GM19023 (cell line): Measurements from ENCODE around the gene BHLHE40.

Experiments
- ATAC-seq: cut with Tn5 transposase; IDR thresholded peaks from one replicate; pipeline ENCODE4 v1.9.1; 2021; ENCODE audit warnings: mild to moderate bottlenecking, moderate library complexity; ENCODE audit not compliant: unreplicated experiment

The BHLHE40 gene

DNA sequence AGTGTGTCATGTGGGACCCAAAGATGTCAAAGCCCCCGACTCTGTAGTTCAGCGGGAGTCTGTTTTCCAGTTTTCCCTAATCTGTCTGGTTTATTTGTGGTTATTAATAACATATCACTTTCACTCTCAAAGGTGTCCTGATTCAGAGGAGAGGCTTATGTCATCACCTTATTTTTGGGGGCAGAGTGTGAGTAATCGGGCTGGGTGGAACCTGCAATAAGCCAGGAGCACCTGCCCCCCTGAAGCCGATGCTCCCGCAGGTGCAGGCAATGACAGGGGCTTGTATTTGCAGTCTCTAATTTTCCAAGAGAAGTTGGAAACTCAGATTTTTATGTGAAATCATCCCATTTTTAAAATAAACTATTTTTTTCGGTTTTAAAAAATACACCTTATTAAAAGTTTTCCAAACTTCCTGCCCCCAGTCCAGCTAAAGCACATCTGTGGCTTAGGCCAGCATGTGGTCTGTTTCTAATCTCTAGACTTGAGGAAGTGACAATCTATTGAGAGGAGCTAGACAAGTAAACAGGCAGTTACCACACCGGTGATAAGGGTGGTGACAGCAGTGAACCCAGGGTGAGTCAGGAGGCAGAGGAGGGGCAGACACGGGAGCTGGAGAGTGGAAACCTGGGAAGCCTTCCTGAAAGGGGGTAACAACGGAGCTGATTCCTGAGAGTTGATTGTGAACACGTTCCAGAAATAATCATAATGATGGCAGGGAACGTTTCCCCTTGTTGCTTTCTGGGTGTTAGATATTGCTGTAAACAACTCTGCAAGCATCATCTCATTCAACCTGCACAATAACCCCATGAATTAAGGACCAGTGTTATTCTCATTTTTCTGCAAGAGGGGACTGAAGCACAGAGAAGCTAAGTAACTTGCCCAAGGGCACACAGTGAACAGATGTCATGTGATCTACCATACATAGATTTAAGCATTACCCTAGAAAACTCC, 37.2 kb downstream of the BHLHE40 start:
- ATAC-seq, result peak; percentile 31

DNA sequence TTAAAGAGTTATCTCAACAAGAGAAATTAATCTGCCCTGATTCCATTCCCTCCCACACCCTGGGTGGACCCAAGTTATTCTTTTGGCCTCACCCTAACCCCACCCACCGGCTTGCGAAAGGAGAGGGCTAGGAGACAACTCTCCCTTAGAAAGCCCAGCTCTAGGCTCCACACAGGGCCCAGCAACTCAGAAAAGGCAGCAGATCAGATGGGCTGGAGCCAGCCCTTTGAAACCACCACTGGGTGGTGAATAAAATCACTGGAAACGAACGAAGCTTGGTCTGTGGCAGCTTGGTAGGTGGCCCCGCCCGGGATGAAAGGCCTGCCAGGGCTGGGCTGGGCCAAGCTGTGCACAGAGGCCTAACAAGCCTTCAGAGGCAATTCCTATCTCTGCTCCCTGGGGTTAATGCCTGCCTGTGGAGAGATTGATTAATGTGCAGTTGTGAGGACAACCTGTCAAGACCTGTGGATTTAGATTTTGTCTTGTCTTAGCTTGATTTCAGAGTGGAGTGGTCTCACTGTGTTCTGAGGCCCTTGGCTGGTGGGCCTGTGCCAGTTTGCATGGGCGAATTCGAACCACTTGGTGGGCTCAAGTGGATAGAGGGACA, 38.8 kb downstream of the BHLHE40 start:
- no peak for ATAC-seq

DNA sequence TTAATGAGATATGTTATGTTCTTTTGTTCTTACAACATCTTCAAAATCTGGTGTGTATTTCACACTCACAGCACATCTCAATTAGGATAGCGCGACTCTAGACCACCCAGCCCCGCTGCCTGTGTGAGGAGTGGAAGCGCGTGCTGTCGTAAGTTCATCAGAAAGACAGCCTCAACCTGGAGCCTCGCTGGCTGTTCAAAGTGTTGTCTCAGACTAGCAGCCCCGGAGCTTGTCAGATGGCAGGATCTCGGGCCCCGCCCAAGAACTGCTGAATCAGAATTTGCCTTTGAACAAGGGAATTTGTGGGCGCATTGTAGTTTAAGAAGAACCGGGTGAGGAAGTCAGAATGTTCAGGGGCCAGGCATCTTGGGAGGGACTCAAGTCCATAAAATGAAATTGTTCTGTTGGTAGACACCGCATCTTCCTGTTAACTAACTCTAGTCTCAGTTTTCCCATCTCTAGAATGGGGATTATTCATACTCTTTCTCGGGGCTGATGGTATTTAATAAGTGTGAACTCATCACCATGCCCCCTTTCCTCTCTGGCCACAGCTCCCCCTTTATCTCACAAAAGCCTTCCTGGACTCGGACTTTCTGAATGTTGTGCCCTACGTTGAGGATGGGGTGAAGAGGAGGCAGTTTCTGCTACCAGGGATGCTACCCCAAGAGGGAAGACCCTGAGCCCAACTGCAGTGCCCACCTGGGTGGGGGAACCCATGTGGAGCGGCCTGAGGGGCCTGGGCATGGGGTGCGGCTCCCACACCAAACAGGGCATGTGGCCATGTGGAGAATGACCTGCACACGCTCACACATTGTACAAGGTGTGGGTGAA, 40.4 kb downstream of the BHLHE40 start:
- ATAC-seq, result no peak

DNA sequence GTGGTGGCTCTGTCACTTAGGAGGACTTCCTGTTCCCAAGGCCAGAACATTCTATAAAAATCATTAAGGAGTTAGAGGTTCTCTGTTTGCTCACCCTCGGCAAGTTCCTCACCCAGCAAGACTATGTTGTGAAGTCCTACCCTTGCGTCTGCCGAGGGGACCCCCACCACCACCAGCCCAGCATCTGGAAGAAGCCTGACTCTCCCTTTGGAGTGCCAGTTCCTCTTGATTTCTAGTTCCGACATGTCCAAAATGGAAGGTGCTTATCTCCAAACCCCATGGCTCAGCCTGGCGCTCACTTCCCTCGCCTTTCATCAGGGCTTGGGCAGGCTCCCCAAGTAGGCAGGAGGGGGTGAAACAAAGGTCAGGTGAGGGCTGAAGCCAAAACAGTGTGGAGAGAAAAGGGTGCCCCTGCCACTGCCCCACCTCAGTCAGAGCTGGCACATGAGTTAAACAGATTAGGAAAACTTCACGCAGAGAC, 41.0 kb downstream of the BHLHE40 start:
- no peak for ATAC-seq

DNA sequence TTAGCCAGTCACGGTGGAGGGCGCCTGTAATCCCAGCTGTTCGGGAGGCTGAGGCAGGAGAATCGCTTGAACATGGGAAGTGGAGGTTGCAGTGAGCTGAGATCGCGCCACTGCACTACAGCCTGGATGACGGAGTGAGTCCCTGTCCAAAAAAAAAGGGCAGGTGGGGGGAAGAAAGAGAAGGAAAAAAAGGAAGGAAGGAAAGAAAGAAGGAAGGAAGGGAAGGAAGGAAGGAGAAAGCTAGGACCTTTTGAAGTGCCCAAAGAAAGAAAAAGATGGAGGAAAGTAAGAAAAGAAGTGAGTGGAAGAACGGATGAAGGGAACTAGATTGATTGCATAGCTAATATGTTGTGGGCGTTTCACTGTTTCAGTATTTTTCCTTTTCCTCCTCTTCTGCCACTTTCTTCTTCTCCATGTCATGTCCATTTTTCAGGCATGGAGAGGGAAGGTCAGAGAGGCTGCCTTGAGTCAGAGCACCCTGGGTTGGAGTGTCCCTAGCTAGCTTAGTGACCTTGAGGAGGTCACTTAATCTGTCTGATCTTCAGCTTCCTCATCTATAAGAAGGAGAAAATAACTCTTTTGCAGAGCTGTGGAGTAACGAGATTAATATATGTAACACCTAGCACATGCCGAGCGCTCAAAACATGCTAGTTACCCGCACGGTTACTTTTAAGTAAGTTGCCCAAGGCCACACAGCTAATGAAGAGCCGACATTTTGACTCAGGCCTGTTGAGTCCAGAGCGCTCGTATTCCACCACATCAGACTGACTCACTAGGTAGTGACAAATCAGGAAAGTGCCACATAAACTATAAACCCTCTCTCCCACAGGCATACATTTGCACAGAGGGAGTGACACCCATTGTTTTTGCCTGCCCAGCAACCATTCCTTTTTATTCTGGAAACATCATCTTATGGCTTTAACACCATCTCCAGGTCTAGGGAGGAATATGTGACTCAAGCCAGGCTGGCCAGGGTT, 42.2 kb downstream of the BHLHE40 start:
- no peak for ATAC-seq

DNA sequence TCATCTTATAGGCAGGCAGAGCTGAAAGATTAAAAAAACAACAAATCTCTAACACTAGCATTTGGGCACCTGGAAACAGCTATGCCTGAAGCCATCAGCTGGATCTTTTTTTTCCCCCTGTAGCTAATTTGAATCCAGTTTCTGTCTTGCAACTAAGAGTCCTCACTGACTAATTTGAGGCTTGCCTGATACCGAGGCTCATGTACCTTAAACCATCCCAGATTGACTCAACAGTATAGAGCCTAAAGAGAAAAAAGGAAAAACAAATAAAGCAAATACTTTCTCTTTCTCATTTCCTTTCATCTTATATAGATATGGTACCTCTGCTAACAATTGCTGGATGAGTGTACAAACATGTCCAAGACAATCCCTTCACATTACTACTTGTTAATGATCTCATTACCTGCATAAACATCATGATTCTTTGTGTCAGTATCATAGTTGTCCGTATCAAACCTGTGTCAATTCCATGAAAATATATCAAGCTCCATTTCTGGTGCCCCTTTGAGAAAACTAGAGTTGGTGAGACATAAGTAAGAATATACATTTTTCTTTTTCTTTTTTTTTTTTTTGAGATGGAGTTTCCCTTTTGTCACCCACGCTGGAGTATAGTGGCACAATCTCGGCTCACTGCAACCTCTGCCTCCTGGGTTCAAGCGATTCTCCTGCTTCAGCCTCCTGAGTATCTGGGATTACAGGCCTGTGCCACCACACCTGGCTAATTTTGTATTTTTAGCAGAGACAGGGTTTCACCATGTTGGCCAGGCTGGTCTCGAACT, 43.1 kb downstream of the BHLHE40 start:
- peak; percentile 44 for ATAC-seq

DNA sequence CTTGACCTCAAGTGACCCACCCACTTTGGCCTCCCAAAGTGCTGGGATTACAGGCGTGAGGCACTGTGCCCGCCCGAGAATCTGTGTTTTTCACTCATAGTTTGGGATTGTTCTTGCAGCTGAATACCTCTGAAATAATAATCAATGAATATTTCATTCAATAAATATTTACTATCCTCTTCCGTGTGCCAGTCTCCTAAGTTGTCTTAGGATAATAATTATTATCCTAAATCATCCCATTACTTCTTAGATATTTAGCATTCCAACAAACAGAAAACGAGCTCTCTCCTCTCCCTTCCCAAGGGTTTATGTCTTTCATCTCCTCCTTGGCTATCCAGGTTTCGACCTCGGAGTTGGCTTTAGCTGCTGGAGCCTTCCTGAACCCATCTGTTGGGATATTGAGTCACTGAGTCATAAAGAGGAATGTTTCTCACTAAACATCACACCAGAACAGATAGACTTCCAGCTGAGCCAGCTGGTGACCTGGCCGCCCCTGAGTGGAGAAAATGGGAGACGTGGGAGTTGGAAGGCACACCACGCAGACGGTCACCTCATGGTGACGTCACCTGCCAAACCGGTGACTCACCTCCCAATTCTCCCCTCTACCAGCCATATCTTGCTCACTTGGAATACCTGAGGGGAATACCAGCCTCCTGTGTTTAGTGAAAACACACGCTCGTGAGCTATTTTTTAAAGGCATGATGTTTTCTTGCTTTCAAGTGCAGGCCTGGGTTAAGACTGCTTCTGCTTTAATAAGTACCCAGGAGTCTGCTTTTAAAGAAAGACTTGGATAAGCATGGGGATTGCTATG, 43.9 kb downstream of the BHLHE40 start:
- ATAC-seq, result no peak

DNA sequence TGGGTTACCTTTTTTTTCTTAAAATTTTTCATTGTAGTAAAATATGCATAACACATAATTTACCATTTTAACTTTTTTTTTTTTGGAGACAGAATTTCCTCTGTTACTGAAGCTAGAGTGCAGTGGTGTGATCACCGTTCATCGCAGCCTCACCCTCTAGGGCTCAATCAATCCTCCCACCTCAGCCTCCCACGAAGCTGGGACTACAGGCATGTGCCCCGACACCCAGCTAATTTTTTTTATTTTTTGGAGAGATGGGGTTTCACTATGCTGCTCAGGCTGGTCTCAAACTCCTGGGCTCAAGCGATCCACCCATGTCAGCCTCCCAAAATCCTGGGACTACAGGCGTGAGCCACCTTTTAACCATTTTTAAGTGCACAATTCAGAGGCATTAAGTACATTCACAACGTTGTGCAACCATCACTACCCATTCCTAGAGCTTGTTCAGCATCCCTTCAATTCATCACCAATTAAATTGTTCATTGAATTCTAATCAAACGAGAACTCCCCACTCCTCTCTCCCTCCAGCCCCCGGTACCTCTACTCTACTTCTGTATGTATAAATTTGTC, 44.6 kb downstream of the BHLHE40 start:
- no peak for ATAC-seq

DNA sequence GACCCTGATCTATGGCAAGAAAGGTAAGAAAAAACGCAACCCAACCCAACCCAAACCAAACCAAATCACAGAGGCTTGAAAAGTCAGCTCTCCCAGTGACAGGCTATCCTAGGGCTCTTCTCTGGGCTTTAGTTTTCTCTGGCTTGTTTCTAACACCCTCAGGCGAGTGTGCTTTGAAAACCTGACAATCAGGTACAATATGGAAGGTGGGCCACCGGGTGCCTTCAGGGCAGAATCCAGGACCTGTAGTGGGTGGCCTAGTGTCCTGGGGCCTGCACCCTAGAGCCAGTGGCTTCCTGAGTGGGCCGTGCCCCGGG, 46.8 kb downstream of the BHLHE40 start:
- no peak for ATAC-seq

DNA sequence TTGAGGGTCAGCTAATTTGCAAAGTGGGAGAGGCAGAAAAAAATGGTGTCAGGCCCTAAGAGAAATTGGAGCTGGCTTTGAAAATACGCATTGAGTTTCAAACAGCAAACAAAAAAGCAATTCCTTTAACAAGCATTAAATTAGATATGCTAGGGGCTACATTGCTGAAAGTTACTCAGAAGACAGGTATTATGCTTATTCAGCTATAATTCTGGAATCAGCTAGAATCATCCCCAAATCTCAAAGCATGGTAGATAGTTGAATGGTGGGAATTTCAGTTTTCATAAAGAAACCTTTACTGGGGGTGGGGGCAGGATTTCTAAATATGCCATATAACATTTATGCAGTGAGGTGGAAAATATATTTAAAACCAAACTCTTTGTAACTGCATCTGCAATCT, 50.5 kb downstream of the BHLHE40 start:
- no peak for ATAC-seq

DNA sequence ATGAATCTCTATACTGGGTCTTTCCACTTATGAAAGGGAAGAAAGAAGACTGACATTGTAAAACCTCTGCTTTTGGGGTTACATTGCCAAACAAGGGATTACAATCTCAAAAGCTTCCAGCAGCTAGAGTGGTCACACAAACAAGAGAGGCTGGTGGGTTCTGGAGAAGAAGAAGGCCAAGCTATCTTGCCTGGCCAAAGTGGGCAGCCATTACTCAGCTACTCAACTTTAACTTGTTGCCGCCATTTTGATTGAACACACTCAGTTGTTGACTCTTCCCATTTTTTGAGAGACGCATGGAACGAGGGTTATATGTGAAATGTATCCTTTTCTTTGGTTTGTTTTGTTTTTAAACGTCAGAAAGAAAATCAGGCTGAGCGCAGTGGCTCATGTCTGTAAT, 50.9 kb downstream of the BHLHE40 start:
- ATAC-seq, result no peak

DNA sequence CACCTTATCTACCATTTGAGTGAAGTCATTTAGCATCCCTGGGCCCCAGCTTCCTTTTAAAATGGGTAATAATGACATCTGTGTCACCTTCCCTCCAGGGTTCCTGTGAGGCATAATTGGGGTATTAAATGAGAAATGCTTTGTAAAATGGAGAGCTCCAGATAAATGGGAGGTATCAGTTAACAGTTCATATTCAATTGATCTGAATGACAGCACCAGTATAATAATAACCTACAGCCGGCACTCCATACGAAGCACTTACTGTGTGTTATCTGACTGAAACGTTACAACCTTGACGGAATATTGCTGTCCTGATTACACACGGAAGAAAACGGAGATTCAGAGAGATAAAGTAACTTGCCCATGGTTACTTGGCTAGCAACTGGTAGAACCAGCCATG, 53.6 kb downstream of the BHLHE40 start:
- ATAC-seq, result no peak
